Measurements from ENCODE around the gene STMP1. TPM values are rescaled to one million over a fixed set of nuclear protein-coding genes. Genes with fewer than 3 reads are reported as not detected.

Gene STMP1
- total and polyA plus RNA-seq, 2 experiments from 2014 or later: 17.7 to 91.1 TPM

- H3K27ac ChIP-seq: peak overlapping the region; percentile 16
- H3K36me3 ChIP-seq: no peaks in the 10 kb centered on the region
- DNase-seq (ENCODE audit: low read depth in 1 of 2, low spot score in 1 of 2): no peak
- TF ChIP-seq CTCF (IDR thresholded peaks at IDR 0.05; ENCODE audit: low read depth, low read length): no peak
- no peak overlapping the region for H3K4me3 ChIP-seq
- no peaks in the 10 kb centered on the region for H3K9me3 ChIP-seq (ENCODE audit: low read depth)
- H3K4me1 ChIP-seq (ENCODE audit: low read depth): peaks cover 29% of the 10 kb centered on the region
- H3K27me3 ChIP-seq: no peaks in the 10 kb centered on the region
Measured at GRCh38 chr7:135669774-135670173, 7.5 kb downstream of the STMP1 start.

- no peaks in the 10 kb centered on the region for H3K36me3 ChIP-seq
- no peak overlapping the region for H3K4me3 ChIP-seq
- no peaks in the 10 kb centered on the region for H3K9me3 ChIP-seq (ENCODE audit: low read depth)
- DNase-seq (ENCODE audit: low read depth in 1 of 2, low spot score in 1 of 2): peak in 1 of 2 donors; percentile 59
- H3K27ac ChIP-seq: peak overlapping the region; percentile 16
- peaks cover 27% of the 10 kb centered on the region for H3K4me1 ChIP-seq (ENCODE audit: low read depth)
- no peaks in the 10 kb centered on the region for H3K27me3 ChIP-seq
- TF ChIP-seq CTCF (IDR thresholded peaks at IDR 0.05; ENCODE audit: low read depth, low read length): no peak
Measured at GRCh38 chr7:135670179-135670578, 7.9 kb downstream of the STMP1 start.

DNA sequence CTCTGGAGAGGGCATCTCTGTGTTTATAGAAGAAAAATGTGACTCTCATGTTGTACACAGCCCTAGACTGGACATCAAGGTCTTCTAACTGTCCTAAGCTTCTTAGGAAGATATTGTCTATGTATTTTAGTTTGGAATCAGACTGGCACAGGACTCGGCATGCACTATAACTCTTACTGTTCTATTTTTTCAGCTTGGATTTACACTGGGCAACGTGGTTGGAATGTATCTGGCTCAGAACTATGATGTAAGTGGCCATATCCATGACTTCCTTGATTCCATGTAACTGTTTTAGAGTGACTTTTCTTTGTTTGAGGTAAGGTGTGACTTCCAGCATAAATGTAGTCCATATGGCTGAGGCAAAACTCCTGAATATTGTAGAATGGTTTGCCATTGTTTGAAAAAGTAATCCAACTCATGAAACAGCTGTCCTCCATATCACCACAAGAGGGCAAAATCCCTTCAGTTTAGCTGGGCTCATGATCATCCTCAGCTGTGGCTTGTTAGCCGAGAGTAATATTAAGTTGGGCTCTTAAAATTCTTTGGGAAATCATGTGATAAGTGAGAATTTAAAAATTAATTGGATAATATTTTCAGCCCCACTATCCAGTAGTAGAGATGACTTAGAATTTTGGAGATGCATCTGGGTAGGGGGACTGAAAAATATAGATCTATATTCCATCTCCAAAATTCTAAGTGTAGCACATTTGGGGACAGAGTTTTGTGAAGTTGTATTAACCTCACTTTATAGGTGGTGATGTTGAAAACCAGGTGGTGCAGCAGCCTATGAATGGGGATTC lies 10.4 kb downstream of the STMP1 start:
- Histone ChIP-seq H3K27me3 (no peaks in the 10 kb centered on the region), H3K4me3 (no peak overlapping the region), H3K9me3 (ENCODE audit: low read depth) (no peaks in the 10 kb centered on the region), H3K4me1 (ENCODE audit: low read depth) (peaks cover 27% of the 10 kb centered on the region), H3K36me3 (no peaks in the 10 kb centered on the region), H3K27ac (peak overlapping the region; percentile 49)
- peak; percentile 86 for TF ChIP-seq CTCF (IDR thresholded peaks at IDR 0.05; ENCODE audit: low read depth, low read length)
- peak; percentile 70 to 85 for DNase-seq (ENCODE audit: low read depth in 1 of 2, low spot score in 1 of 2)

DNA sequence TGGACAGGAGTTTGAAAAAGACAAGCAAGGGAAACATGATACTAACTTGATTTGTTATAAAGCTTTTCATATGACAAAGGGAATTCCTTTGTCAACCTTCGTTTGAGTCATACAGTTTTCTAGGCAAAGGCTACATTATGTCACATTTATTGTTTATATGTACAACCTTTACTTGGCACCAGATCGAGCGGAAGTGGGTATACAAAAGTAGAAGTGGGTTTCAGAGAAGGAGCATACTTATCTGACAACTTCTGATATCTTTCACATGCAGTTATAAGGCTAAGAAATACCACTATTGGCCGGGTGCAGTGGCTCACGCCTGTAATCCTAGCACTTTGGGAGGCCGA lies 11.0 kb downstream of the STMP1 start:
- Histone ChIP-seq H3K4me1 (ENCODE audit: low read depth) (peaks cover 27% of the 10 kb centered on the region), H3K4me3 (no peak overlapping the region), H3K27ac (peak overlapping the region; percentile 49), H3K27me3 (no peaks in the 10 kb centered on the region), H3K9me3 (ENCODE audit: low read depth) (no peaks in the 10 kb centered on the region), H3K36me3 (no peaks in the 10 kb centered on the region)
- DNase-seq (ENCODE audit: low read depth in 1 of 2, low spot score in 1 of 2): peak in 1 of 2 donors; percentile 61
- no peak for TF ChIP-seq CTCF (IDR thresholded peaks at IDR 0.05; ENCODE audit: low read depth, low read length)

GRCh38 chr7:135678612-135679575 lies 16.6 kb downstream of the STMP1 start:
- TF ChIP-seq CTCF (IDR thresholded peaks at IDR 0.05; ENCODE audit: low read depth, low read length): no peak
- H3K27ac ChIP-seq: no peak overlapping the region

More at GRCh38 chr7:135678612-135679575, 16.6 kb downstream of the STMP1 start:
- DNase-seq (ENCODE audit: low read depth in 1 of 2, low spot score in 1 of 2): peak in 1 of 2 donors; percentile 58
- peaks cover 17% of the 10 kb centered on the region for H3K4me1 ChIP-seq (ENCODE audit: low read depth)
- no peaks in the 10 kb centered on the region for H3K36me3 ChIP-seq
- H3K9me3 ChIP-seq (ENCODE audit: low read depth): no peaks in the 10 kb centered on the region
- H3K4me3 ChIP-seq: no peak overlapping the region
- H3K27me3 ChIP-seq: no peaks in the 10 kb centered on the region
